ENCODE measurements around the gene ADARB2.

- TF ChIP-seq POLR2A (IDR thresholded peaks at IDR 0.05) (no peak), CTCF (IDR thresholded peaks at IDR 0.05) (no peak)
These were observed 79.8 kb downstream of the ADARB2 start for GRCh38 chr10:1657479-1657878.
